ENCODE results near the gene TRMT1L. TPM values are rescaled to one million over a fixed set of nuclear protein-coding genes. Genes with fewer than 3 reads are reported as not detected.

TRMT1L gene
- total RNA-seq, 1 experiment from 2014 or later, result 28.3 TPM

DNA sequence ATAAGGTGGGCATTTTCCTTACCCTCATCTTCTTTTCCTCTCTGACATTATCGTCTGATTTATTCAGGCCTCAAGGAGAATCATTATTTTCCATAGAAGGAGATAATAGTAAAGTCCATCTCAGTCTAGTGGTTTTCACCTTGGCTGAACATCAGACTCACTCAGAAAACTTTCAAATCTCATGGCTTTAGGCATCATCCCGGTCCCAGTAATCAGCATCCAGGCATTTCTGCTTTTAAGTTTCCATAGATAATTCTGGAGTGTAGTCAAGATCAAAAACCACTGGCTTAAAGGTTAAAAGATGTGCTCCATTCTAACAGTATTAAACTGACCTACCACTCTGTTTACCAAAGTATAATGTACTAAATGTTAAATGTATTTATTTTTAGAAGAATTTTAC, 62.0 kb downstream of the TRMT1L start:
- Histone ChIP-seq H3K27me3 (ENCODE audit: insufficient read depth, low read length) (no peaks in the 10 kb centered on the region), H4K20me1 (ENCODE audit: insufficient read depth) (no peaks in the 10 kb centered on the region), H3K9me3 (ENCODE audit: control insufficient read depth in 1 of 2, insufficient read depth in 1 of 2, low read depth in 1 of 2, low read length in 2 of 2) (no peaks in the 10 kb centered on the region), H2AFZ (ENCODE audit: low read depth, low read length, poor library complexity, severe bottlenecking) (no peak overlapping the region), H3K9me2 (ENCODE audit: insufficient read depth) (no peaks in the 10 kb centered on the region), H3K4me2 (ENCODE audit: low read length) (no peak overlapping the region), H3K4me1 (ENCODE audit: control insufficient read depth in 1 of 2, insufficient read depth in 2 of 2, low read length in 2 of 2) (no peaks in the 10 kb centered on the region), H3K79me2 (ENCODE audit: insufficient read depth, low read length) (no peaks in the 10 kb centered on the region), H3K36me3 (ENCODE audit: control insufficient read depth in 1 of 2, insufficient read depth in 2 of 2, low read length in 2 of 2) (peaks cover 2 to 16% of the 10 kb centered on the region in 2 experiments; a peak in 3 of 4 replicates), H3K9ac (ENCODE audit: low read length) (no peak overlapping the region), H3K27ac (ENCODE audit: low read depth, low read length) (no peak overlapping the region), H3K4me3 (replicated peaks in 1 of 2; ENCODE audit: low read depth in 1 of 2, low read length in 2 of 2) (no peak overlapping the region)
- TF ChIP-seq POLR2AphosphoS5 (IDR thresholded peaks at IDR 0.05; ENCODE audit: low read depth, low read length) (no peak), EZH2 (IDR thresholded peaks at IDR 0.05) (no peak), ZFX (IDR thresholded peaks at IDR 0.05) (no peak), MAX (IDR thresholded peaks at IDR 0.05) (no peak), ZNF274 (IDR thresholded peaks at IDR 0.05; ENCODE audit: low read depth, low read length) (no peak), ZBTB33 (IDR thresholded peaks at IDR 0.05; ENCODE audit: extremely low read depth, insufficient replicate concordance, low read length) (no peak), CBX3 (IDR thresholded peaks at IDR 0.05; ENCODE audit: low read depth) (no peak), TCF7L2 (IDR thresholded peaks at IDR 0.05; ENCODE audit: borderline replicate concordance, extremely low read depth, insufficient read depth, insufficient read length) (no peak), RAD21 (IDR thresholded peaks at IDR 0.05; ENCODE audit: low read depth) (no peak), POLR2A (IDR thresholded peaks at IDR 0.05; ENCODE audit: borderline replicate concordance, extremely low read depth, insufficient read depth, insufficient read length) (no peak), FOSL1 (IDR thresholded peaks at IDR 0.05; ENCODE audit: low read depth) (no peak), SIN3A (IDR thresholded peaks at IDR 0.05; ENCODE audit: low read depth) (no peak), CEBPB (IDR thresholded peaks at IDR 0.05; ENCODE audit: low read depth) (no peak), ELF1 (IDR thresholded peaks at IDR 0.05; ENCODE audit: borderline replicate concordance, low read depth) (no peak), YY1 (IDR thresholded peaks at IDR 0.05; ENCODE audit: extremely low read depth, insufficient replicate concordance, low read depth, low read length) (no peak), SRF (IDR thresholded peaks at IDR 0.05; ENCODE audit: low read depth) (no peak), JUND (IDR thresholded peaks at IDR 0.05) (no peak)
- TF ChIP-seq, protein P1, sequence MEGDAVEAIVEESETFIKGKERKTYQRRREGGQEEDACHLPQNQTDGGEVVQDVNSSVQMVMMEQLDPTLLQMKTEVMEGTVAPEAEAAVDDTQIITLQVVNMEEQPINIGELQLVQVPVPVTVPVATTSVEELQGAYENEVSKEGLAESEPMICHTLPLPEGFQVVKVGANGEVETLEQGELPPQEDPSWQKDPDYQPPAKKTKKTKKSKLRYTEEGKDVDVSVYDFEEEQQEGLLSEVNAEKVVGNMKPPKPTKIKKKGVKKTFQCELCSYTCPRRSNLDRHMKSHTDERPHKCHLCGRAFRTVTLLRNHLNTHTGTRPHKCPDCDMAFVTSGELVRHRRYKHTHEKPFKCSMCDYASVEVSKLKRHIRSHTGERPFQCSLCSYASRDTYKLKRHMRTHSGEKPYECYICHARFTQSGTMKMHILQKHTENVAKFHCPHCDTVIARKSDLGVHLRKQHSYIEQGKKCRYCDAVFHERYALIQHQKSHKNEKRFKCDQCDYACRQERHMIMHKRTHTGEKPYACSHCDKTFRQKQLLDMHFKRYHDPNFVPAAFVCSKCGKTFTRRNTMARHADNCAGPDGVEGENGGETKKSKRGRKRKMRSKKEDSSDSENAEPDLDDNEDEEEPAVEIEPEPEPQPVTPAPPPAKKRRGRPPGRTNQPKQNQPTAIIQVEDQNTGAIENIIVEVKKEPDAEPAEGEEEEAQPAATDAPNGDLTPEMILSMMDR (IDR thresholded peaks at IDR 0.05 in 2 of 3, conservative IDR thresholded peaks at IDR 0.05 in 1 of 3; ENCODE audit: borderline replicate concordance in 1 of 3, insufficient read depth in 1 of 3, low read depth in 2 of 3, low read length in 2 of 3), result no peak
- TF ChIP-seq, protein P2, sequence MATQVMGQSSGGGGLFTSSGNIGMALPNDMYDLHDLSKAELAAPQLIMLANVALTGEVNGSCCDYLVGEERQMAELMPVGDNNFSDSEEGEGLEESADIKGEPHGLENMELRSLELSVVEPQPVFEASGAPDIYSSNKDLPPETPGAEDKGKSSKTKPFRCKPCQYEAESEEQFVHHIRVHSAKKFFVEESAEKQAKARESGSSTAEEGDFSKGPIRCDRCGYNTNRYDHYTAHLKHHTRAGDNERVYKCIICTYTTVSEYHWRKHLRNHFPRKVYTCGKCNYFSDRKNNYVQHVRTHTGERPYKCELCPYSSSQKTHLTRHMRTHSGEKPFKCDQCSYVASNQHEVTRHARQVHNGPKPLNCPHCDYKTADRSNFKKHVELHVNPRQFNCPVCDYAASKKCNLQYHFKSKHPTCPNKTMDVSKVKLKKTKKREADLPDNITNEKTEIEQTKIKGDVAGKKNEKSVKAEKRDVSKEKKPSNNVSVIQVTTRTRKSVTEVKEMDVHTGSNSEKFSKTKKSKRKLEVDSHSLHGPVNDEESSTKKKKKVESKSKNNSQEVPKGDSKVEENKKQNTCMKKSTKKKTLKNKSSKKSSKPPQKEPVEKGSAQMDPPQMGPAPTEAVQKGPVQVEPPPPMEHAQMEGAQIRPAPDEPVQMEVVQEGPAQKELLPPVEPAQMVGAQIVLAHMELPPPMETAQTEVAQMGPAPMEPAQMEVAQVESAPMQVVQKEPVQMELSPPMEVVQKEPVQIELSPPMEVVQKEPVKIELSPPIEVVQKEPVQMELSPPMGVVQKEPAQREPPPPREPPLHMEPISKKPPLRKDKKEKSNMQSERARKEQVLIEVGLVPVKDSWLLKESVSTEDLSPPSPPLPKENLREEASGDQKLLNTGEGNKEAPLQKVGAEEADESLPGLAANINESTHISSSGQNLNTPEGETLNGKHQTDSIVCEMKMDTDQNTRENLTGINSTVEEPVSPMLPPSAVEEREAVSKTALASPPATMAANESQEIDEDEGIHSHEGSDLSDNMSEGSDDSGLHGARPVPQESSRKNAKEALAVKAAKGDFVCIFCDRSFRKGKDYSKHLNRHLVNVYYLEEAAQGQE (IDR thresholded peaks at IDR 0.05; ENCODE audit: low read depth), result no peak
- ChIA-PET RAD21 (ENCODE audit: low non-redundant PET in 1 of 2, low total read pairs in 2 of 2, uncharacterized antibody in 2 of 2, unreplicated experiment in 2 of 2) (no interaction called here), POLR2A (no interaction called here), CTCF (no interaction called here)
- intact Hi-C loops (cut with micrococcal nuclease), result no loop called here
- no peak for DNase-seq (ENCODE audit: low read depth, low spot score)
- no peak for ATAC-seq
- BruUV-seq (replicated peaks), result no TSS peak

Data from HCT116 (cell line).